Ishikawa (cell line): Measurements from ENCODE around the gene OPRL1.

ENCODE experiments used
- EP300 ChIP-seq: IDR thresholded peaks from 2 replicates; pipeline ENCODE4 v1.6.1; 2012; ENCODE audit warnings: borderline replicate concordance
- FOXM1 ChIP-seq: IDR thresholded peaks from 2 replicates; pipeline ENCODE4 v1.6.1; 2012; ENCODE audit warnings: low read depth, borderline replicate concordance
- RAD21 ChIP-seq: IDR thresholded peaks from 2 replicates; pipeline ENCODE4 v1.6.1; 2012; ENCODE audit warnings: low read depth

GRCh38 chr20:64067005-64067632, 12.8 kb upstream of the OPRL1 start:
- TF ChIP-seq FOXM1 (no peak), RAD21 (no peak), EP300 (no peak)
